ENCODE results near the gene SEPTIN5. TPM values are rescaled to one million over a fixed set of nuclear protein-coding genes. Genes with fewer than 3 reads are reported as not detected.

Gene SEPTIN5
- total RNA-seq (2021), result 12.6 to 22.4 TPM (median 15.2 TPM) in 3 replicates
- Bru-seq, nascent RNA, result percentile 29 among the genes with signal in this experiment
- long read RNA-seq, experiment 1, transcript SEPT5-201 (11 exons, 1,588 nt), result major isoform, 12 of 20 reads
- long read RNA-seq, experiment 1, partial matches to known transcripts, result 4 of 20 reads
- long read RNA-seq, experiment 1, other reads (novel, unspliced or antisense), result 3 of 20 reads
- long read RNA-seq, experiment 2, partial matches to known transcripts, result 6 of 14 reads
- long read RNA-seq, experiment 2, other reads (novel, unspliced or antisense), result 8 of 14 reads
- long read RNA-seq, experiment 3, result 0 reads

- ATAC-seq, result no peak
- Mint-ChIP-seq H3K4me3 (peak within 1 kb of the TSS; percentile 68), H3K4me1 (peaks cover 15% of the 10 kb centered on the region), H3K27me3 (ENCODE audit: low read depth) (peaks cover 54% of the 10 kb centered on the region), H3K36me3 (no peaks in the 10 kb centered on the region), H3K27ac (no peak within 1 kb of the TSS), H3K9me3 (no peaks in the 10 kb centered on the region)
- ChIA-PET POLR2A (no interaction called here), CTCF (interaction anchor here (0.6 to 3.8 kb wide), 8 partner anchors 9 to 145 kb away, joined by 3 to 63 read pairs (median 12); partner anchors contain the start of gene GP1BB)
- TF ChIP-seq ZNF423 (CRISPR knock-in tag; IDR thresholded peaks at IDR 0.05) (peak; percentile 33; the same call in 1 of the 2 replicates), KAT7 (CRISPR knock-in tag; IDR thresholded peaks at IDR 0.05; ENCODE audit: borderline replicate concordance) (no peak), AFF4 (CRISPR knock-in tag; IDR thresholded peaks at IDR 0.05; ENCODE audit: borderline replicate concordance) (no peak), ZNF281 (CRISPR knock-in tag; IDR thresholded peaks at IDR 0.05) (peak; percentile 70; the same call in 1 of the 2 replicates), TCF7 (CRISPR knock-in tag; IDR thresholded peaks at IDR 0.05; ENCODE audit: low read depth) (no peak), IRF1 (CRISPR knock-in tag; IDR thresholded peaks at IDR 0.05) (peak; percentile 59; the same call in 1 of the 2 replicates), HMGXB4 (CRISPR knock-in tag; IDR thresholded peaks at IDR 0.05) (peak; percentile 50), MAX (CRISPR knock-in tag; IDR thresholded peaks at IDR 0.05) (0 out of 2 replicates have a peak, but pooled peaks have one; percentile 4), E2F5 (CRISPR knock-in tag; IDR thresholded peaks at IDR 0.05) (peak; percentile 63; the same call in 1 of the 2 replicates)
- DNase-seq (ENCODE audit: low spot score), result no peak
These were observed at the start of gene SEPTIN5 for GRCh38 chr22:19714312-19715187. TSS of gene SEPTIN5 (plus strand) at chr22:19714503. CDS start at chr22:19714589, 86 bp downstream.

All from WTC11 (cell line).